Neural progenitor cell (in vitro differentiated cells): Measurements from ENCODE around the gene MERTK. TPM values are rescaled to one million over a fixed set of nuclear protein-coding genes. Genes with fewer than 3 reads are reported as not detected.

ENCODE experiments used
- DNase-seq: peaks from one replicate; pipeline ENCODE4 v3.0.0-alpha.2; 2016; ENCODE audit warnings: low spot score
- H2AFZ ChIP-seq: fragments of 200-600 bp; sonication (generic); replicated peaks from 2 replicates; pipeline ENCODE4 v1.6.1; 2016; ENCODE audit warnings: antibody characterized with exemption
- H3F3A ChIP-seq: fragments of 200-600 bp; sonication (generic); 2 replicates; pipeline ENCODE4 v1.6.1; 2016; ENCODE audit warnings: antibody characterized with exemption, low read depth
- H3K27ac ChIP-seq: fragments of 200-600 bp; sonication (generic); 2 replicates; pipeline ENCODE4 v1.5.1; 2016; ENCODE audit warnings: mild to moderate bottlenecking
- H3K27me3 ChIP-seq: fragments of 200-600 bp; sonication (generic); 2 replicates; pipeline ENCODE4 v1.6.1; 2016; ENCODE audit warnings: mild to moderate bottlenecking, moderate library complexity
- H3K36me3 ChIP-seq: fragments of 200-600 bp; sonication (generic); 2 replicates; pipeline ENCODE4 v1.5.1; 2016
- H3K4me1 ChIP-seq: fragments of 200-600 bp; sonication (generic); 2 replicates; pipeline ENCODE4 v1.6.1; 2016; ENCODE audit warnings: mixed run types
- H3K4me2 ChIP-seq: fragments of 200-600 bp; sonication (generic); 2 replicates; pipeline ENCODE4 v1.6.1; 2016
- H3K4me3 ChIP-seq: fragments of 200-600 bp; sonication (generic); 2 replicates; pipeline ENCODE4 v1.5.1; 2016
- H3K79me2 ChIP-seq: fragments of 200-600 bp; sonication (generic); 2 replicates; pipeline ENCODE4 v1.6.1; 2016; ENCODE audit warnings: low read depth
- H3K9ac ChIP-seq: fragments of 200-600 bp; sonication (generic); 2 replicates; pipeline ENCODE4 v1.6.1; 2016
- H3K9me3 ChIP-seq: fragments of 200-600 bp; sonication (generic); 2 replicates; pipeline ENCODE4 v1.5.1; 2016; ENCODE audit warnings: low read depth
- H4K20me1 ChIP-seq: fragments of 200-600 bp; sonication (generic); 2 replicates; pipeline ENCODE4 v1.6.1; 2016; ENCODE audit warnings: low read depth
- H3K27ac Mint-ChIP-seq: 3 replicates; pipeline ENCODE4 v1.8.0; 2021; ENCODE audit warnings: mixed read lengths
- H3K27me3 Mint-ChIP-seq: 2 replicates; pipeline ENCODE4 v1.8.0; 2022; ENCODE audit warnings: low read depth, mild to moderate bottlenecking, inconsistent platforms, moderate library complexity, mixed read lengths; ENCODE audit not compliant: insufficient read depth
- H3K36me3 Mint-ChIP-seq: 3 replicates; pipeline ENCODE4 v1.8.0; 2021; ENCODE audit warnings: mixed read lengths
- H3K4me1 Mint-ChIP-seq: 3 replicates; pipeline ENCODE4 v1.8.0; 2021; ENCODE audit warnings: mixed read lengths
- H3K4me3 Mint-ChIP-seq: 3 replicates; pipeline ENCODE4 v1.8.0; 2021; ENCODE audit warnings: mild to moderate bottlenecking, moderate library complexity, mixed read lengths
- H3K9me3 Mint-ChIP-seq: 3 replicates; pipeline ENCODE4 v1.8.0; 2020; ENCODE audit warnings: mixed read lengths
- CTCF ChIP-seq: fragments of 200-600 bp; sonication (generic); IDR thresholded peaks from 2 replicates; pipeline ENCODE4 v1.5.1; 2017; ENCODE audit warnings: antibody characterized with exemption, mild to moderate bottlenecking
- EZH2 ChIP-seq: fragments of 200-600 bp; sonication (generic); IDR thresholded peaks from 2 replicates; pipeline ENCODE4 v1.6.1; 2017; ENCODE audit warnings: antibody characterized with exemption, mild to moderate bottlenecking, moderate library complexity
- EZH2phosphoT487 ChIP-seq: fragments of 200-600 bp; sonication (generic); IDR thresholded peaks from 2 replicates; pipeline ENCODE4 v1.6.1; 2017; ENCODE audit warnings: antibody characterized with exemption
- total RNA-seq: library from RNA; depleted of rRNA; stranded (reverse); fragments of >200 nt; gene quantifications from 2 replicates; pipeline ENCODE4 v1.2.3, GENCODE V29; 2015; ENCODE audit warnings: low replicate concordance

The MERTK gene
- total RNA-seq, 1 donor from 2014 or later: 6.1 TPM

- H3K79me2 ChIP-seq: no peaks in the 10 kb centered on the region
- H3K27ac ChIP-seq: no peak overlapping the region
- H3K4me3 ChIP-seq: no peak overlapping the region
- H3K4me1 ChIP-seq: no peaks in the 10 kb centered on the region
- H3K27me3 ChIP-seq: no peaks in the 10 kb centered on the region
- peaks cover 5% of the 10 kb centered on the region for H3K36me3 Mint-ChIP-seq
- no peak for DNase-seq
- TF ChIP-seq EZH2 (no peak), EZH2phosphoT487 (no peak), CTCF (no peak)
- H3K4me3 Mint-ChIP-seq: no peak overlapping the region
- H2AFZ ChIP-seq: no peak overlapping the region
- no peaks in the 10 kb centered on the region for H4K20me1 ChIP-seq
- no peaks in the 10 kb centered on the region for H3F3A ChIP-seq
- H3K9me3 ChIP-seq: no peaks in the 10 kb centered on the region
- H3K36me3 ChIP-seq: no peaks in the 10 kb centered on the region
- peaks cover 16% of the 10 kb centered on the region for H3K4me1 Mint-ChIP-seq
- H3K27ac Mint-ChIP-seq: no peak overlapping the region
- no peak overlapping the region for H3K4me2 ChIP-seq
- no peak overlapping the region for H3K9ac ChIP-seq
- no peaks in the 10 kb centered on the region for H3K9me3 Mint-ChIP-seq
- peaks cover 4% of the 10 kb centered on the region for H3K27me3 Mint-ChIP-seq
Measured at GRCh38 chr2:111938392-111938791, 40.0 kb downstream of the MERTK start.

DNA sequence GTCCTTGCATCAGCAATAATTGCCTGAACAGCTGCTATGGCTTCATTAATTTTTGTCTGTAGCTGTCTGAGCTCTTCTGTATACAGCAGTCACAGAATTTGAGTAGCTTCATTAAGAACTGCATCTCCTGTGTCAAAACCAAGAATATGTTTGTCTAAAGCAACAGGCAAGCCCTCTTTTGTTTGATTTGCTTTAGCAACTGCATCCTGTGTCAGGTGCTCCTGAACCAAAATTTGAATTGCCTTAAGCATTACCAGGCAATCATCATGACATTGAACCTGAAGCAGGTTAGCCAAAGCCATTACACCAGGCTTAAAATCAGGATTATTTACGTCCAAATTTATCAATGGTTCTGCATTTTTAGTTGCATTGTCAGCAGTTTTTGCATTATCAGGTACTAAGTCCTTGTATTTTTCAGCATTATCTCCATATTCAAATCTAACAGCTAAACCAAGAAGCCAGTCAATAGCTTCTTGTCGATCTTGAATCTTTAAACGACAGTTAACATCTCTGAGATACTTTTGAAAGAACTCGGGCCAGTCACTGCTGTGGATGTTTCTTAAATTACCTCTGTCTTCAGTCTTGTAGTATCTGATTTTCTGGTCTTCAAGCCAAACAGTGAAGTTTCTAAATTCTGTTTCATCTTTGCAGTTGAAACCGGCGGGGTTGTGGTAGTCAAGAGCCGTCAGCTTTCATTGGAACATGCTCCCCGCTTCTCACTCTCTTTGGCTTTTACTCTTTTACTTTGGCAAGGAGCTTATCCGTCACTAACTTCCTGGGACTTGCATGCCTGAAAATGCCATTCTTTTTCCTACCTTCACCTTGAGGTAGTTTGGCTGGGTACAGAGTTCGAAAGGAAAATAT, 42.2 kb downstream of the MERTK start:
- no peaks in the 10 kb centered on the region for H3K79me2 ChIP-seq
- Mint-ChIP-seq H3K9me3 (no peaks in the 10 kb centered on the region), H3K27me3 (peaks cover 2% of the 10 kb centered on the region), H3K4me1 (peaks cover 16% of the 10 kb centered on the region), H3K4me3 (no peak overlapping the region), H3K36me3 (no peaks in the 10 kb centered on the region), H3K27ac (no peak overlapping the region)
- no peak overlapping the region for H2AFZ ChIP-seq
- H3K4me1 ChIP-seq: no peaks in the 10 kb centered on the region
- H3K4me2 ChIP-seq: no peak overlapping the region
- no peaks in the 10 kb centered on the region for H3K27me3 ChIP-seq
- H4K20me1 ChIP-seq: no peaks in the 10 kb centered on the region
- no peak for DNase-seq
- no peaks in the 10 kb centered on the region for H3K9me3 ChIP-seq
- no peaks in the 10 kb centered on the region for H3F3A ChIP-seq
- no peak overlapping the region for H3K9ac ChIP-seq
- no peak overlapping the region for H3K4me3 ChIP-seq
- no peaks in the 10 kb centered on the region for H3K36me3 ChIP-seq
- no peak for TF ChIP-seq EZH2
- TF ChIP-seq CTCF: no peak
- TF ChIP-seq EZH2phosphoT487: no peak
- no peak overlapping the region for H3K27ac ChIP-seq

- Histone ChIP-seq H3K27ac (no peak overlapping the region), H2AFZ (no peak overlapping the region), H3K36me3 (no peaks in the 10 kb centered on the region), H3K27me3 (no peaks in the 10 kb centered on the region), H3K4me3 (no peak overlapping the region), H4K20me1 (no peaks in the 10 kb centered on the region), H3K9ac (no peak overlapping the region), H3K4me1 (peaks cover 4% of the 10 kb centered on the region), H3K9me3 (no peaks in the 10 kb centered on the region), H3K79me2 (no peaks in the 10 kb centered on the region), H3K4me2 (no peak overlapping the region), H3F3A (no peaks in the 10 kb centered on the region)
- H3K36me3 Mint-ChIP-seq: no peaks in the 10 kb centered on the region
- H3K27me3 Mint-ChIP-seq: peaks cover 2% of the 10 kb centered on the region
- H3K27ac Mint-ChIP-seq: peak overlapping the region; percentile 52
- H3K4me3 Mint-ChIP-seq: no peak overlapping the region
- DNase-seq: no peak
- no peak for TF ChIP-seq EZH2
- TF ChIP-seq EZH2phosphoT487: no peak
- TF ChIP-seq CTCF: no peak
- no peaks in the 10 kb centered on the region for H3K9me3 Mint-ChIP-seq
- peaks cover 24% of the 10 kb centered on the region for H3K4me1 Mint-ChIP-seq
Measured at GRCh38 chr2:111941531-111941930, 43.1 kb downstream of the MERTK start.
